ENCODE data around the gene IL37.
"Not testable (repeated sequence)": the region's sequence is repeated elsewhere in the genome, so short reads cannot be mapped to it uniquely, and the experiment has no call there.

IL37 gene

DNA sequence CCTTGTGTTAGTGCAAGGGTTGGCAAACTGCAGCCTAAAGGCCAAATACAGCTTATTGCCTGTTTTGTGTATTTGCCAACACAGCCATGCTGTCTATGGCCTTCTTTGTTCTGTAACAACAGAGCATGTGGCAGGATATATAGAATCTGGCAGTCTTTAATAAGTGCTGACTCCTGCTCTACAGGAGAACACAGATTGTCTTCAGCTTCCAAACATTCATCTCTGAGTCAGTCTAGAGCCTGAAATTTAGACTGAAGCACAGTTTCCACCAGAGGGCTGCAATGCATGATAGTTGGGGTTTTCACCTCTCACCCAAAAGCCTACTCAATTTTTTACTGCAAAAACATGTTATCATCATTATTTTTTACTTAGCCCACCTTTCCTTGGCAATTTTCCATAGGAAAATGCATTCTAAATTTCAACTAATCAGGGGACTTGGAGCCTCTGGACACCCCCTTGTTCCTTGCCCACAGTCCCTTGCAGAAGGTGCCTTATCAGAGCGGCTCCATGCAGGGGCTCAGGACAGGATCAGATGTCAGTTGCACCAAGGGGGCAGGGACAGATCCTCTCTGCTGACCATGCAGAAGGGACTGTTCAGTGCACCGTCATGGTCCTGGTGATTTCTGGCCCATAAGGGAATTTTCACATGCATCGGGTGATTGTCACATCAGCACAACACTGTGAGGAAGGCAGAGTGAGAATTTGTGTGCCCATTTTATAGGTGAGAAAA is 12.4 kb downstream of the IL37 start:
- no peak overlapping the region for H3K27ac ChIP-seq (ENCODE audit: low read length)
- H3K9ac ChIP-seq (ENCODE audit: low read length in 2 of 2) = no peak overlapping the region
- H3K36me3 ChIP-seq (ENCODE audit: control insufficient read depth in 2 of 2, insufficient read depth in 2 of 2, low read length in 2 of 2) = no peaks in the 10 kb centered on the region
- H3K4me3 ChIP-seq (ENCODE audit: low read length in 2 of 2) = no peak overlapping the region
- no peaks in the 10 kb centered on the region for H3K9me3 ChIP-seq (ENCODE audit: control insufficient read depth in 2 of 2, low read length in 2 of 2)
- no peaks in the 10 kb centered on the region for H3K4me1 ChIP-seq (ENCODE audit: control insufficient read depth, insufficient read depth, low read length)
- peaks cover 0 to 3% of the 10 kb centered on the region in 2 donors for H3K27me3 ChIP-seq (ENCODE audit: control insufficient read depth in 1 of 2, insufficient read depth in 2 of 2, low read length in 2 of 2)

DNA sequence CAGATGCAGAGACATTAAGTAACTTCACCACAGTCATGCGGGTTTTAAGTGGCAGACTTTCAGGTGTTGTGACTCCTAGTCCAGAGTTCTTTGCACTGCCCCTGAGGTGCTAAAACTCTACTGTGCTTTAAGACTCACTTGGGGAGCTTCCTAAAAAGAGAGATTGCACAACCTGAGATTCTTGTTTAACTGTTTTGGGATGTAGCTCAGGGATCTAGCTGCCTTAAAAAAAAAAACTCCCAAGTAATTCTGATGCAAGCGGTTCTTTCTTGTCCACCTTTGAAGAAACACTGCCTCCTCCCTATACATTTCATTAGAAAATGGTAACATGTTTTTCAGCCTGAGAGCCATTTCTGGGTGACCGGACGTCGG is 13.0 kb downstream of the IL37 start:
- Histone ChIP-seq H3K4me3 (ENCODE audit: low read length in 2 of 2) (no peak overlapping the region), H3K27me3 (ENCODE audit: control insufficient read depth in 1 of 2, insufficient read depth in 2 of 2, low read length in 2 of 2) (peaks cover 0 to 4% of the 10 kb centered on the region in 2 donors), H3K9me3 (ENCODE audit: control insufficient read depth in 2 of 2, low read length in 2 of 2) (no peaks in the 10 kb centered on the region), H3K27ac (ENCODE audit: low read length) (no peak overlapping the region), H3K4me1 (ENCODE audit: control insufficient read depth, insufficient read depth, low read length) (no peaks in the 10 kb centered on the region), H3K9ac (ENCODE audit: low read length in 2 of 2) (no peak overlapping the region), H3K36me3 (ENCODE audit: control insufficient read depth in 2 of 2, insufficient read depth in 2 of 2, low read length in 2 of 2) (no peaks in the 10 kb centered on the region)

DNA sequence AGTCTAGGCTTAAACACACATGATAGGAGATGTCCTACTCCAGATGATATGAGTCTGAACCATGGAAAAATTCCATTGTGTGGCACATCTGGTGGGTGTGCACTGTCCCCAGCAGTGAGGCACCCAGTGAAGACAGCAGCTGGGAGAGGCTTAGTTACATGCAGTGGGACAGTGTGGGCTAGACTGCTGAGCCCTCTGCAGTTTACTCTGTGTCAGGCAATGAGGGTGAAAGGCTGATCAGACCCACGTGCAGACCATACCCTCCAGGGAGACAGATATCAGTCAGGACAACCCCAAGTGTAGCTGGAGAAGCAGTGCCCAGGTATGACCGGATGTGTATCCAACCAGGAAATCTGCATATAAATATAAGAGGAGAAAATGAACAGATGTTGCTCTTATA is 13.4 kb downstream of the IL37 start:
- H3K9ac ChIP-seq (ENCODE audit: low read length in 2 of 2) = no peak overlapping the region
- H3K27ac ChIP-seq (ENCODE audit: low read length) = no peak overlapping the region
- no peaks in the 10 kb centered on the region for H3K36me3 ChIP-seq (ENCODE audit: control insufficient read depth in 2 of 2, insufficient read depth in 2 of 2, low read length in 2 of 2)
- no peaks in the 10 kb centered on the region for H3K4me1 ChIP-seq (ENCODE audit: control insufficient read depth, insufficient read depth, low read length)
- no peaks in the 10 kb centered on the region for H3K9me3 ChIP-seq (ENCODE audit: control insufficient read depth in 2 of 2, low read length in 2 of 2)
- H3K27me3 ChIP-seq (ENCODE audit: control insufficient read depth in 1 of 2, insufficient read depth in 2 of 2, low read length in 2 of 2) = peaks cover 0 to 4% of the 10 kb centered on the region in 2 donors
- H3K4me3 ChIP-seq (ENCODE audit: low read length in 2 of 2) = no peak overlapping the region

DNA sequence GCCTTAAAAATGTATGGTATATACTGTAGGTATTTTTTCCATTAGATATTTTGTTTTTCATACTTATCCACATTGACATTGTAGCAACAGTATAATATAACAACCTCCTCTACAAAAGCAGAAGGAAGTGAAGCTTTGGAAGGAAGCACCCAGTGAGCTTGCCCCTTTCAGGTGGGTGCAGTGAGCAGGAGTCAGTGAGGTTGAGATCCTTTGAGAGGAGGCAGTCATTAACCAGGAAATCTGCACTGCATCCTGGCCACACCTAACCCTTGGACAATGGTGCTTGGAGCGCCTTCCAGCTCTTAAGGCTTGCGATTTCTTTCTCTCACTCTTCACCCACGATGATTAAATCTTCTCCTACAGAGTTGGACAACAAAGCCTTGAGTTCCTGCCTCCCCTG is 13.9 kb downstream of the IL37 start:
- no peak overlapping the region for H3K4me3 ChIP-seq (ENCODE audit: low read length in 2 of 2)
- no peaks in the 10 kb centered on the region for H3K4me1 ChIP-seq (ENCODE audit: control insufficient read depth, insufficient read depth, low read length)
- no peak overlapping the region for H3K9ac ChIP-seq (ENCODE audit: low read length in 2 of 2)
- peaks cover 0 to 4% of the 10 kb centered on the region in 2 donors for H3K27me3 ChIP-seq (ENCODE audit: control insufficient read depth in 1 of 2, insufficient read depth in 2 of 2, low read length in 2 of 2)
- no peaks in the 10 kb centered on the region for H3K36me3 ChIP-seq (ENCODE audit: control insufficient read depth in 2 of 2, insufficient read depth in 2 of 2, low read length in 2 of 2)
- H3K9me3 ChIP-seq (ENCODE audit: control insufficient read depth in 2 of 2, low read length in 2 of 2) = no peaks in the 10 kb centered on the region
- no peak overlapping the region for H3K27ac ChIP-seq (ENCODE audit: low read length)

DNA sequence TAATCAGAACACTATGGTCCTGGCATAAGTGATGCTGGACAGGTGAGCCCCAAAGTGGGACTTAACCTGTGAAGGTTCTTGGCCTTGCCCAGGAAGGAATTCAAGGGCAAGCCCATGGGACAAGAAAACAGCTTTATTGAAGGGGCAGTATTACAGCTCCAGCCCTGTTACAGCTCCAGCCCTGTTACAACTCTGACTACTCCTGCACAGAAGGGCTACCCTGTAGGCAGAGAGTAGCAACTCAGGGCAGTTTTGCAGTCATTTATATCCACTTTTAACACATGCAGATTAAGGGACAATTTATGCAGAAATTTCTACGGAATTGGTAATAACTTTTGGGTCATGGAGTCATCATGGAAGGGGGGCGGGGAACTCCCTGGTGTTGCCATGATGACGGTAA is 15.7 kb downstream of the IL37 start:
- Histone ChIP-seq H3K27me3 (ENCODE audit: control insufficient read depth in 1 of 2, insufficient read depth in 2 of 2, low read length in 2 of 2) (peaks cover 0 to 4% of the 10 kb centered on the region in 2 donors), H3K4me3 (ENCODE audit: low read length in 2 of 2) (no peak overlapping the region), H3K4me1 (ENCODE audit: control insufficient read depth, insufficient read depth, low read length) (no peaks in the 10 kb centered on the region), H3K9ac (ENCODE audit: low read length in 2 of 2) (no peak overlapping the region), H3K9me3 (ENCODE audit: control insufficient read depth in 2 of 2, low read length in 2 of 2) (no peaks in the 10 kb centered on the region), H3K36me3 (ENCODE audit: control insufficient read depth in 2 of 2, insufficient read depth in 2 of 2, low read length in 2 of 2) (no peaks in the 10 kb centered on the region), H3K27ac (ENCODE audit: low read length) (no peak overlapping the region)

DNA sequence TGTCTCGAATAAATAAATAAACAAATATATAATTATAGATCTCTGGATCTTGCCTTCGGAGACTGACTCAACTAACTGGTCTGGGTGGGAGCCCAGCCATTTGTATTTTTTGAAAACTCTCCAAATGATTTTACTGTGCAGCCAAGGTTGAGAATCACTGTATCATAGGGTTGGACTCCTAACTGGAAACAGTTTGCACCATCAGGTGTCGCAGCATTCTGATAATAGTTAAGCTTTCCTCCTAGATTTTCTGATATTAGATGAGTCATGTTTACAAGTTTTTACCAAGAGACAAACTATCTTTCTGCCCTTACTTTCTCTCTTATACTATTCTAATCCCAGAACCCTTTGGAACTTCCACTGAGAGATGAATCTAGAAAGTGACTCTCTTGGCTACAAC is 16.8 kb downstream of the IL37 start:
- no peaks in the 10 kb centered on the region for H3K36me3 ChIP-seq (ENCODE audit: control insufficient read depth in 2 of 2, insufficient read depth in 2 of 2, low read length in 2 of 2)
- H3K9ac ChIP-seq (ENCODE audit: low read length in 2 of 2) = no peak overlapping the region
- no peaks in the 10 kb centered on the region for H3K9me3 ChIP-seq (ENCODE audit: control insufficient read depth in 2 of 2, low read length in 2 of 2)
- H3K27ac ChIP-seq (ENCODE audit: low read length) = no peak overlapping the region
- no peaks in the 10 kb centered on the region for H3K4me1 ChIP-seq (ENCODE audit: control insufficient read depth, insufficient read depth, low read length)
- H3K27me3 ChIP-seq (ENCODE audit: control insufficient read depth in 1 of 2, insufficient read depth in 2 of 2, low read length in 2 of 2) = peaks cover 0 to 4% of the 10 kb centered on the region in 2 donors
- H3K4me3 ChIP-seq (ENCODE audit: low read length in 2 of 2) = no peak overlapping the region

DNA sequence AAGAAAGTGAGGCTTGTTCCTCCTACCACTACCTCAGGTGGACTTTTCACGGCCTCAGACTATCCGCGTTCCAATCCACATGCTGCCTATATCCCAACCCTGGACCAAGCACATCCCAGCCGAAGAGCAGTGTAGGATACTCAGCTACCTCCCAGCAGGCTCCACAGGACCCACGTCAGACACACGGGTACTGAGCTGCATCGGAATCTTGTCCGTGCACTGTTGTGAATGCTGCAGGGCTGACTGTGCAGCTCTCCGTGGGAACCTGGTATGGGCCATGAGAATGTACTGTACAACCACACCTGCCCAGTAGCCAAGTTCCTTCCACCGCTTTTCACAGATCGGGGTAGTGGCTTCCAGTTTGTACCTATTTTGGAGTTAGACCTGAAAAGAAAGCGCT is 22.3 kb downstream of the IL37 start:
- peaks cover 0 to 2% of the 10 kb centered on the region in 2 donors for H3K27me3 ChIP-seq (ENCODE audit: control insufficient read depth in 1 of 2, insufficient read depth in 2 of 2, low read length in 2 of 2)
- no peaks in the 10 kb centered on the region for H3K36me3 ChIP-seq (ENCODE audit: control insufficient read depth in 2 of 2, insufficient read depth in 2 of 2, low read length in 2 of 2)
- no peaks in the 10 kb centered on the region for H3K9me3 ChIP-seq (ENCODE audit: control insufficient read depth in 2 of 2, low read length in 2 of 2)
- H3K27ac ChIP-seq (ENCODE audit: low read length) = no peak overlapping the region
- no peaks in the 10 kb centered on the region for H3K4me1 ChIP-seq (ENCODE audit: control insufficient read depth, insufficient read depth, low read length)
- no peak overlapping the region for H3K9ac ChIP-seq (ENCODE audit: low read length in 2 of 2)
- no peak overlapping the region for H3K4me3 ChIP-seq (ENCODE audit: low read length in 2 of 2)

DNA sequence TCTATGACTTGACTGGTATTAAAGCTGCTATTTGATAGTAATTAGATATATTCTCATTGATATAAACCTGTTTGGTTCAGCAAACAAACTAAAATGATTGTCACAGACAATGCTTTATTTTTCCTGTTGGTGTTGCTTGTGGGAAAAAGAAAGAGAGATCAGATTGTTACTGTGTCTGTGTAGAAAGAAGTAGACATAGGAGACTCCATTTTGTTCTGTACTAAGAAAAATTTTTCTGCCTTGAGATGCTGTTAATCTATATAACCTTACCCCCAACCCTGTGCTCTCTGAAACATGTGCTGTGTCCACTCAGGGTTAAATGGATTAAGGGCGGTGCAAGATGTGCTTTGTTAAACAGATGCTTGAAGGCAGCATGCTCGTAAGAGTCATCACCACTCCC is 23.2 kb downstream of the IL37 start:
- not testable (repeated sequence) for H3K4me1 ChIP-seq (ENCODE audit: control insufficient read depth, insufficient read depth, low read length); H3K27me3 ChIP-seq (ENCODE audit: control insufficient read depth in 1 of 2, insufficient read depth in 2 of 2, low read length in 2 of 2); H3K27ac ChIP-seq (ENCODE audit: low read length); H3K36me3 ChIP-seq (ENCODE audit: control insufficient read depth in 2 of 2, insufficient read depth in 2 of 2, low read length in 2 of 2); H3K9ac ChIP-seq (ENCODE audit: low read length in 2 of 2); H3K9me3 ChIP-seq (ENCODE audit: control insufficient read depth in 2 of 2, low read length in 2 of 2); H3K4me3 ChIP-seq (ENCODE audit: low read length in 2 of 2)

DNA sequence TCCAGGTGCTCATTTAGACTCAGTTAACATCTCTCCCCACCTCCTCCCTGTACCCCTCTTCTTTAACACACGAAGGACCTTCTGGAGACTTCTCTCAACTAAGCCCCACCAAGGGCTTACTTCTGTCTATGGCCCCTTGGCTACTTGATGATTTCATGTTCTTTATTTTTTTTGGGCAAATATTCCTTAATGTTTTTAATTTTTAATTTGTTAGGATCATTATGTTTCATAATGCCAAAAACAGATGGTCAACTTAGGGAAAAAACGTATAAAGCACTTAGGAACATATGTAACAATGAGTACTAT is 25.9 kb downstream of the IL37 start:
- no peaks in the 10 kb centered on the region for H3K9me3 ChIP-seq (ENCODE audit: control insufficient read depth in 2 of 2, low read length in 2 of 2)
- no peak overlapping the region for H3K27ac ChIP-seq (ENCODE audit: low read length)
- H3K4me1 ChIP-seq (ENCODE audit: control insufficient read depth, insufficient read depth, low read length) = peaks cover 2% of the 10 kb centered on the region
- H3K36me3 ChIP-seq (ENCODE audit: control insufficient read depth in 2 of 2, insufficient read depth in 2 of 2, low read length in 2 of 2) = no peaks in the 10 kb centered on the region
- no peak overlapping the region for H3K9ac ChIP-seq (ENCODE audit: low read length in 2 of 2)
- H3K27me3 ChIP-seq (ENCODE audit: control insufficient read depth in 1 of 2, insufficient read depth in 2 of 2, low read length in 2 of 2) = no peaks in the 10 kb centered on the region
- H3K4me3 ChIP-seq (ENCODE audit: low read length in 2 of 2) = no peak overlapping the region

DNA sequence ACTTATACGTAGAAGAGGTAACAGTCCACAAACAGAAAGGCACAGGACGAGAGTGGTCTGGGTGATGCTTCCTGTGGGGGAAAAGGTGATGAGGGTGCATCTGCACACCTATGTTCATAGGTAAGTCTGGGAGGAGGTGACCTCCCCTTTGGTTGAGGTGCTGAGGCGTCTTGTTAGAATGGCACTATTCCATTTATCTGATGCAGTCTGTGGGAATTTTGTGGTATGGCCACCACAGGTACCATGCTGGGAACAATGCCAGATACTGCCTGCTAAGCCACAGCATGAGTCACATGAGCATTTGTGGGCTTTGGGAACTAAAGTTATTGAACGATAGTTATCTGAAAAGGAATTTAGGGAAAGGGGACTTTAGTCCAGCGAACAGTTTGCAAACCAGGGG is 27.9 kb downstream of the IL37 start:
- H3K4me1 ChIP-seq (ENCODE audit: control insufficient read depth, insufficient read depth, low read length) = peaks cover 2% of the 10 kb centered on the region
- no peak overlapping the region for H3K27ac ChIP-seq (ENCODE audit: low read length)
- no peaks in the 10 kb centered on the region for H3K9me3 ChIP-seq (ENCODE audit: control insufficient read depth in 2 of 2, low read length in 2 of 2)
- no peak overlapping the region for H3K9ac ChIP-seq (ENCODE audit: low read length in 2 of 2)
- H3K27me3 ChIP-seq (ENCODE audit: control insufficient read depth in 1 of 2, insufficient read depth in 2 of 2, low read length in 2 of 2) = no peaks in the 10 kb centered on the region
- no peak overlapping the region for H3K4me3 ChIP-seq (ENCODE audit: low read length in 2 of 2)
- H3K36me3 ChIP-seq (ENCODE audit: control insufficient read depth in 2 of 2, insufficient read depth in 2 of 2, low read length in 2 of 2) = no peaks in the 10 kb centered on the region

DNA sequence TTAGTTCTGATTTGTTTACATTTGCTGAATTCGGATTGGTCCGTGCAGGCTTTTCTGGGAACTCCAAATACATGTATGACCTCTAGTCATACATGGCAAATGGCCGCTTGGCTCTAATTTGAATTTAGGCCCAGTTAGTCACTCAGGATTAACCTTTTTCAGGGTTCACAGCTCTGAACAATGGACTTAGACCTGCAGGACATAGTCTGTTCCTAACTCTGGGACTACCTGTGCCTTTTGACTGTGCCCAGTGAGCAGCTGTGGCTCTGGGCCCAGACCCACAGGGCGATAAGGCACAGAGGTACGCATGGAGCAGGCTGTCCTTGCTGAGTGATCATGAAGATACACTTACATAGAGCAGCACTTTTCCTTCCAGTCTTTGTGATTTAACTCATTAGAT is 28.5 kb downstream of the IL37 start:
- Histone ChIP-seq H3K27me3 (ENCODE audit: control insufficient read depth in 1 of 2, insufficient read depth in 2 of 2, low read length in 2 of 2) (no peaks in the 10 kb centered on the region), H3K4me3 (ENCODE audit: low read length in 2 of 2) (no peak overlapping the region), H3K9ac (ENCODE audit: low read length in 2 of 2) (no peak overlapping the region), H3K36me3 (ENCODE audit: control insufficient read depth in 2 of 2, insufficient read depth in 2 of 2, low read length in 2 of 2) (no peaks in the 10 kb centered on the region), H3K27ac (ENCODE audit: low read length) (no peak overlapping the region), H3K9me3 (ENCODE audit: control insufficient read depth in 2 of 2, low read length in 2 of 2) (no peaks in the 10 kb centered on the region), H3K4me1 (ENCODE audit: control insufficient read depth, insufficient read depth, low read length) (peaks cover 2% of the 10 kb centered on the region)
